ENCODE data around the gene OR2AE1. TPM values are rescaled to one million over a fixed set of nuclear protein-coding genes. Genes with fewer than 3 reads are reported as not detected.

The OR2AE1 gene
- total RNA-seq (1 to 10 TPM in 1 of 5 donors, not detected in 4; 1.1 TPM), polyA plus RNA-seq (not detected)
- long read RNA-seq, donor 1, result 0 reads
- long read RNA-seq, donor 2, result 0 reads
- long read RNA-seq, donor 3, result 0 reads
- long read RNA-seq, donor 4, result 0 reads
- long read RNA-seq, donor 5, result 0 reads
- long read RNA-seq, donor 6, result 0 reads
- long read RNA-seq, donor 7, result 0 reads
- long read RNA-seq, donor 8, result 0 reads
- long read RNA-seq, donor 9, result 0 reads
- long read RNA-seq, donor 10, result 0 reads

GRCh38 chr7:99876933-99877332 lies at the start of gene OR2AE1:
Gene OR2AE1 (minus strand): TSS chr7:99877033. CDS start chr7:99877033, 0 bp downstream.
- no peak for DNase-seq
- TF ChIP-seq POLR2A (IDR thresholded peaks at IDR 0.05) (no peak), CTCF (IDR thresholded peaks at IDR 0.05) (no peak), POLR2AphosphoS5 (IDR thresholded peaks at IDR 0.05) (no peak), EP300 (IDR thresholded peaks at IDR 0.05) (no peak)
- no peaks in the 10 kb centered on the region for H3K4me1 ChIP-seq
- H3K4me3 ChIP-seq, result no peak within 1 kb of the TSS
- H3K27me3 ChIP-seq, result no peaks in the 10 kb centered on the region
- 77 to 87% (median 81%) methylated on average over 3 of the region's 3 CpGs for WGBS, 5 donors
- peaks cover 0 to 8% (median 0%) of the 10 kb centered on the region in 4 donors for H3K36me3 ChIP-seq
- H3K9me3 ChIP-seq, result no peaks in the 10 kb centered on the region
- no peak within 1 kb of the TSS for H3K27ac ChIP-seq
- intact Hi-C loops (cut with DNase I; ENCODE audit: low total_unique reads), result no loop called here

- Histone ChIP-seq H3K27me3 (peaks cover 0 to 20% (median 0%) of the 10 kb centered on the region in 3 donors), H3K4me3 (no peak overlapping the region), H3K27ac (no peak overlapping the region), H3K9me3 (no peaks in the 10 kb centered on the region), H3K4me1 (peaks cover 0 to 13% (median 6%) of the 10 kb centered on the region in 4 donors), H3K36me3 (peaks cover 0 to 4% (median under 1%) of the 10 kb centered on the region in 4 donors)
- intact Hi-C loops (cut with DNase I; ENCODE audit: low total_unique reads), result no loop called here
- TF ChIP-seq POLR2AphosphoS5 (IDR thresholded peaks at IDR 0.05) (no peak), POLR2A (IDR thresholded peaks at IDR 0.05) (no peak), EP300 (IDR thresholded peaks at IDR 0.05) (no peak), CTCF (IDR thresholded peaks at IDR 0.05) (no peak)
- DNase-seq, result no peak
These were observed 49.5 kb upstream of the OR2AE1 start for GRCh38 chr7:99926321-99926720.

GRCh38 chr7:99923200-99923599 lies 46.4 kb upstream of the OR2AE1 start:
- WGBS, 5 donors, result 90 to 95% (median 94%) methylated on average over 3 of the region's 3 CpGs
- no peak overlapping the region for H3K4me3 ChIP-seq
- H3K27me3 ChIP-seq, result peaks cover 0 to 9% (median 0%) of the 10 kb centered on the region in 3 donors
- H3K27ac ChIP-seq, result no peak overlapping the region
- peaks cover 0 to 7% (median 1%) of the 10 kb centered on the region in 4 donors for H3K36me3 ChIP-seq
- peaks cover 14 to 22% (median 18%) of the 10 kb centered on the region in 4 donors for H3K4me1 ChIP-seq
- intact Hi-C loops (cut with DNase I; ENCODE audit: low total_unique reads), result no loop called here
- H3K9me3 ChIP-seq, result no peaks in the 10 kb centered on the region
- no peak for TF ChIP-seq POLR2A (IDR thresholded peaks at IDR 0.05)
- no peak for TF ChIP-seq CTCF (IDR thresholded peaks at IDR 0.05)
- TF ChIP-seq POLR2AphosphoS5 (IDR thresholded peaks at IDR 0.05), result no peak
- TF ChIP-seq EP300 (IDR thresholded peaks at IDR 0.05), result no peak
- no peak for DNase-seq

- Histone ChIP-seq H3K4me1 (peaks cover 37 to 53% (median 44%) of the 10 kb centered on the region in 4 donors), H3K4me3 (peak overlapping the region; percentile 70 to 88 (median 80)), H3K36me3 (peaks cover 7 to 31% (median 15%) of the 10 kb centered on the region in 4 donors), H3K27me3 (no peaks in the 10 kb centered on the region), H3K27ac (peak overlapping the region in 4 of 5 donors; percentile 93 to 97 (median 95)), H3K9me3 (no peaks in the 10 kb centered on the region)
- intact Hi-C loops (cut with DNase I; ENCODE audit: low total_unique reads), result no loop called here
- 58 to 89% (median 77%) methylated on average over 3 of the region's 3 CpGs for WGBS, 5 donors
- peak in 1 of 2 donors; percentile 14 for DNase-seq
- no peak for TF ChIP-seq POLR2A (IDR thresholded peaks at IDR 0.05)
- TF ChIP-seq EP300 (IDR thresholded peaks at IDR 0.05), result no peak
- no peak for TF ChIP-seq CTCF (IDR thresholded peaks at IDR 0.05)
- TF ChIP-seq POLR2AphosphoS5 (IDR thresholded peaks at IDR 0.05), result no peak
These were observed 43.3 kb upstream of the OR2AE1 start for GRCh38 chr7:99920149-99920548.
